GDM1 (cell line): ENCODE data around the gene TMOD1.
"Not testable (repeated sequence)": the region's sequence is repeated elsewhere in the genome, so short reads cannot be mapped to it uniquely, and the experiment has no call there.

Experiments
- DNase-seq: peaks from one replicate; lab custom pipeline; 2025; lab: John Stamatoyannopoulos, UW

The TMOD1 gene

GRCh38 chr9:97498846-97499245 lies 2.6 kb upstream of the TMOD1 start:
- DNase-seq, result not testable (repeated sequence)

- no peak for DNase-seq
These were observed 1.2 kb upstream of the TMOD1 start for GRCh38 chr9:97500263-97500662.

DNA sequence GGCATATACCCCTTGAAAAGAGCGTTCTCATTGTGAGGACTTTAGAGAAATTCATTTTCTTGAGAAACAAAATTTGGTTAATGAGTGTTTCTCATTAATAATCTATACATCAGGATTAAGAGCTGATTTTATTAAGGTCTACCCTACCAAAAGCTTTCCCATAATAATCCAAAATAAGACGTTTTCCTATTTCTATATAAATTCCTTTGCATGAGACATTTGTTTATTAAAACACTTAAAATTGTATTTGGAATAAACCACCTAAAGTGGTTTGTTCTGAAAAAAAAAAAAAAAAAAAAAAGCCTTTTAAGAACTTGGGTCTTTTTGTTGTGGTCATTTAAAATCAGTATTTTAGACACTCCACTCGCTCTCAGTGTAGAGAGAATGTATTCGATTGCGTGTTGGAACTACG lies 695 bp upstream of the TMOD1 start:
- no peak for DNase-seq

- no peak for DNase-seq
These were observed 431 bp downstream of the TMOD1 start for GRCh38 chr9:97501972-97502221.

DNA sequence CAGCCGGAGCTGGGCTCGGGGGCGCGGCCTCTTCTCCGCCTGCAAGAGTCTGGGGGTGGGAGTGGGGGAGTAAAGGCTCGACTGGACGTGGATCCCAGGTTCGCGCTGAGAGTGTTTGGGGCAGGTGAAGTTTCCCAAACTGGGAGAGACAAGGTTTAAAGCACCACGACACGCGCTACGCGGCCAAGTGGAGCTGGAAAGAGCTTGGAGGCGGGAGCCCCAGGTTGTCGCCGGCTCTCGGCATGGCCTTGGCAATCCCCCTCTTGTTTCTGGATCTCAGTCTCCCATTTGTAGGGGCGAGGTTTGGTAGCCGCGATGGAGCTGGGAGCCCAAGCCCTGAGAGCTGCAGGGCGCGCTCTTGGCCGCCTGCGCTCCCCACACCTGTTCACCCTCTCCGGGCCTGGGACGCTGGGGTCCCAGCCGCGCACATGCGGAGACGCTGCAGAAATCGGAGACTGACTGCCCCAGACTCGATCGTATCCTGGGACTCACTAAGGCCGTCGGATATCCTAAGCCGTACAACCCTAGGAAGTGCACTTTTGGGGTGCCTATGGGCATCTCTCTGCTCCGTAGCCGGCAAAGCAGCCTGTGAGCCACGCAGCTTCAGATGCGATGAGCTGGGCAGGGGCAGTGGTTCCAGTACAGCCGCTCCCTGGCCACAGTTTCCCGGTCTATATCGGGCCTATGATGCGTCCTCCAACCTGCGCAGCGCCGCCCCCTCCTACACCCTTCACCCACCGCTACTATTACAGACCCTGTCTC lies 937 bp downstream of the TMOD1 start:
- DNase-seq, result no peak

DNA sequence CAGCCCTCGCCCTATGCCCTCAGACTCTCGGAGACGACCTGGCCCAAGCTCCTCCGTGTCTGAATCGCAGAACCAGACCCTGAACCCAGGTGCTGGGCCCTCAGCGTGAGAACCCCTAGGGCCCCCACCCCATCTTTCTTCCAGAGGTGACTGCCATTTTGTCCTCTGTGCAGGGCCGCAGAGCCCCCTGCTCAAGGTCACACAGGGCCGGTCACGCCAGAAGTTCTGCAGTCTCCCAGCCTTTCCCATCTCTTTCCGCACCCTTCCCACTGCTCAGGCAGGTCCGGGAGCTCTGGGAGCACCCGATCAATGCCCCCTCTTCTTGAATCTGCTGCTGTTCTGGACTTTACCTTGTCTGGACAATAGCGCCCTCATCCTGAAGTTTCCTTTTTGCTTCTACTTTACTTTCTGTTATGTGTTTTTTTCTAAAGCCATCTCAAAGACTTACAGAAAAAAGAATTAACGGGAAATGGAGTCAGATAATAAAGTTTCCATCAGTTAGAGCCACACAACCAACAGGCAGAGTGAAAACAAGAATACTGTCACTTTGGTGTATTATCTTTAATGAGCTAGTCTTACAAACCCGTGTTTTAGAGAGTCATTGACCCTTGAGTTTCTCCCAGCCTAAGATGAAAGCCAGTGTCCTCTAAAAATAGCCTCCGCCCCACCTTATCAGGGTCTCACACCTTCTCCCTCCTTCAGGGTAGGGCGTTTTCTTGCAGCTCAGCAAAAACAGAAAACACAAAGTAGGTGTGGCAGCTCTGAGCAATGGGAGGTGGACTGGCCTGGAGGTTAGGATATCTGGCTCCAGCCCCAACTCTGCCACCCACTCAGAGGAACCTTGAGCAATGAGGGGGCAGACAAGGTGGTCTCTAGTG lies 1.8 kb downstream of the TMOD1 start:
- DNase-seq, result no peak

DNA sequence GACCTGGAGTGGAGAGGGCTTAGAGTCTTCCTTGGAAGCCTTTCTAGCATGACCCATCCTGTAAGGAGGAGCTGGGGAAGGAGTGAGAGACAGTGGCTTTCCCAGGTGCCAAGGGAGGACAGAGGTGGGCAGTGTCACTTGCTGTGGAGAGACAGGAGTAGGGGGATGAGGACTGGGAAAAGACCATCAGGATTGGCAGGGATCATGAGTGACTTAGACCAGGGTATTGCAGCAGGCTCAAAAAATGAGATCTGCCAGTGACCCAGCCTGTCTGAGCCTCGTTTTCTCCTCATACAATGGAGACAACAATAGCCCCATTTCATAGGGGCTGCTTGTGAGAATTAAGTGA lies 2.4 kb downstream of the TMOD1 start:
- no peak for DNase-seq

DNA sequence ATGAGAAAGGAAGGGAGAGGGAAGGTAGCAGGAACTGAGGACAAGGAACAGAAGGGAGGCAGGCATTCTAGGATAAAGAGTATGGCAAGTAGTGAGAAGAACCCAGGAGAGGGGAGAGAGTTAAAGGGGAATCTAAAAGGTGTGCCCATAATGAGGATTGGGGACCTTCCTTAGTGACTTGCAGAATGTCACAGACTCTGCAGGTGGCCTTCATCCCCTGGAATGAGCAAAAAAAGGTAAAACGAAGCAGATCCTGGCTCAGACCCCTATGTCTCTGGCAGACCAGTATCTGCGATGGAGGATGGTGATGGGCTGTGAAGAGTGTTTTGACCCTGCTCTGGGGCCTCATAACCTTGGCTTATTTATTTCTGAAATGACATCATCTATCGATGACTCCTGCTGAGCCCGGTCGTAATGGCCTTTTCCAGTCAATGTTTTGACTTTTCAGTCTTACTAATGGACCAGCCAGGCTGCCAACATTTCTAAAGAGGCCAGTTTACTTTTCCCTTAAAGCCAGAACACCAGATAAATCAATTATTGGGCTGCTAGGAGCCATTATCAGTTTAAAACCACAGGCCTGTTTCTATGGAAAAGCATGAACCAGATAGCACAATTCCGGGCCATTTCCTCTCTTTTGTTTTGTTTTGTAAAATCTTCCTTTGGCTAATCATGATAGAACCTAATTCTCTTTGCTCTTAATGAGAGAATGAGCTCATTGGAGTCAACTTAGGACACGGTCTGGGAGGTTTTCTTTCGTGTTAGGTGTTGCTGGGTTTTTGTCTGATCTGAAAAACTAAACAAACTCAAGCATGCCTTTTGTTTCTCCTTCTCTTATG lies 3.1 kb downstream of the TMOD1 start:
- DNase-seq, result no peak

- DNase-seq, result no peak
These were observed 4.4 kb downstream of the TMOD1 start for GRCh38 chr9:97505845-97506244.

- no peak for DNase-seq
These were observed 4.8 kb downstream of the TMOD1 start for GRCh38 chr9:97506306-97506705.

- DNase-seq, result no peak
These were observed 5.3 kb downstream of the TMOD1 start for GRCh38 chr9:97506787-97507186.

GRCh38 chr9:97507428-97507984 lies 6.0 kb downstream of the TMOD1 start:
- no peak for DNase-seq

GRCh38 chr9:97508852-97509251 lies 7.4 kb downstream of the TMOD1 start:
- no peak for DNase-seq

GRCh38 chr9:97510797-97511654 lies 9.6 kb downstream of the TMOD1 start:
- DNase-seq, result no peak

- no peak for DNase-seq
These were observed 10.4 kb downstream of the TMOD1 start for GRCh38 chr9:97511655-97512427.

GRCh38 chr9:97512966-97513560 lies 11.6 kb downstream of the TMOD1 start:
- no peak for DNase-seq

DNA sequence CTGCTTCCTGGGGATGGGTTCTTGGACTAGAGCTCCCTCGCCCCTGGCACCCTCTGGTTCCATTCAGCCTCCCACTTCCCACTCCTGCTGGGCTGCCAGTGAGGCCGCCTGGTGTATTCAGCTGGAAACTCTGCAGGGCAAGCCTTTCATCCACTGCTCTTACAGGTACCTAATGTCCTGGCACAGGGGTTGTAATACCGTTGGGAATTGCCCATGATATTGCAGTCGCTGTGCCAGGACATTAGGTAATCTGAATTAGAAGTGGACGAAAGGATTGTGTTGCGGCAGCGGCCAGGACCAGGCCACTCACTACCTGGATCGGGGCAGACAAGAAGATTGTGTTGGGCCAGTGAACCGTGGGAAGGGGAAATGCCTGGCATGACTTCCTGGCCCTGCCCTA lies 13.1 kb downstream of the TMOD1 start:
- no peak for DNase-seq

- DNase-seq, result no peak
These were observed 14.2 kb downstream of the TMOD1 start for GRCh38 chr9:97515662-97516061.

GRCh38 chr9:97516111-97516510 lies 14.6 kb downstream of the TMOD1 start:
- DNase-seq, result no peak

DNA sequence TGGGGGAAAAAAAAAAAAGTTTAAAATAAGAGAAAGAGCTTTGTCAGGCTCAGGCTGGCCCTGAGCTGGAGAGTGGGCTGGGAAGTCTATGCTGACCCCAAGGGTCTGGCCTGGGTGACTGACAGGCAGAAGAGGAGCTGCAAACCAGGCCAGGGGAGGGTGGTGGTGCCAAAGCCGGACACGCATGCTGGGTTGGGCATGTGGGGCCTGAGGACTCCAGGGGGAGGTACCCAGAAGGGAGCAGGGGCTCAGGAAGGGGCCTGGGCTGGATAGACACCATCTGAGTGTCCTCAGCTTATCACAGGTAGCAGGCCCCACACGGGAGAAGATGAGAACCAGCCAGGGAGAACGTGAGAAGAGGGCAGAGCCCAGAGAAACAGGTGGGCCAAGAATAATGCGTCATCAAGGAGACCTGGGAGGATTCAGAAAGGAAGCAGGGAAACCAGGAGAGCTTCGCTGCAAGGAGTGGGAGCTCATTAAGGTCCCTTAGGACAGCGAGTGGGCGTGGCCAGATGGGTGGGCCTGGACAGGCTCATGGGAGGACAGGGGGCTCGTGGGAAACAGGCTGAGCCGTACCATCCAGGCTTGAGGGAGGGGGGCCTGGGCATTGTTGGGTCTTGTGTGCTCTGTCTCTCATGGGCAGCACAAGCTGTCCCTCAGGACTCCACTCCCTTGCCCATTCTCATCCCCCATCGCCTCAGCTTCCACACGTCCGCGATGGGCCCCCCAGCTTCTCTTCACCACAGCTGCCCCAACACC lies 16.0 kb downstream of the TMOD1 start:
- DNase-seq, result no peak
